ENCODE data around the gene MBD5.

The MBD5 gene

DNA sequence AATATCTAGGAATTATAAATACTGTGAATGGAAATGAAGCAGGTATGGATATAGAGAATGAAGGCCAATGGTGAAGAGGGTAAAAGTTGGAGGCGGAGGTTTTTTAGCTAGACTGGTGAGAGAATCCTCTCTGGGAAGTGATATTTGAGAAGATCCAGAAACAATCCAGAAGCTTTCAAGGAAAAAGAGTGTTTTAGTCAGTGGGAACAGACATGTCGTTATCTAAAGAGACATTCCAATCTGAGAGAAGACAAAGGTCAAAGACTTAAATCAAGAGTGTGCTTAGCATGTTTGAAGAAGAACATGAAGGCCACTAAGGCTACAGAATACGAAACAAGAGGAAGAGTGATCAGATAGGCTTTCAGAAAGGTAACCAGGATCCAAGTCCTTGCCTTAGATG is 211.0 kb downstream of the MBD5 start:
- DNase-seq (ENCODE audit: low spot score): no peak

- DNase-seq (ENCODE audit: low spot score): no peak
Measured at GRCh38 chr2:148234143-148234542, 213.3 kb downstream of the MBD5 start.

DNA sequence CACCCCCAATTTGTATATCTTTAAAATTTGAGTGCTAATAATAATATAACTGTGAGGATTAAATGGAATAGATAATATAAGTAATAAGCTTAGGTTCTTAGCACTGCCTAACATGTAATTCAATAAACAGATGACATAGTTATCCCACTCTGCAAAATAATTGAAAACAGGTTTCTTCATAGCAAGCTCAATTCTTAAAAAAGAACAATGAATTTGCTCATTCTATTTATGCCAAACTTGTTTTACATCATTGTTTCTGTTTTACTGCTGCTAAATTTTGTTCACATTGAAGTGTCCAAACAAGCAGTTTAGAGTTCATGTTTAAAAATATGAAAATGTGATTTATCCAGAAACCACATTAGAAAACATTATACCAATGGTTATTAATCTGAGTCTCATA is 217.0 kb downstream of the MBD5 start:
- DNase-seq (ENCODE audit: low spot score): no peak

GRCh38 chr2:148238561-148238960 is 217.7 kb downstream of the MBD5 start:
- DNase-seq (ENCODE audit: low spot score): no peak

DNA sequence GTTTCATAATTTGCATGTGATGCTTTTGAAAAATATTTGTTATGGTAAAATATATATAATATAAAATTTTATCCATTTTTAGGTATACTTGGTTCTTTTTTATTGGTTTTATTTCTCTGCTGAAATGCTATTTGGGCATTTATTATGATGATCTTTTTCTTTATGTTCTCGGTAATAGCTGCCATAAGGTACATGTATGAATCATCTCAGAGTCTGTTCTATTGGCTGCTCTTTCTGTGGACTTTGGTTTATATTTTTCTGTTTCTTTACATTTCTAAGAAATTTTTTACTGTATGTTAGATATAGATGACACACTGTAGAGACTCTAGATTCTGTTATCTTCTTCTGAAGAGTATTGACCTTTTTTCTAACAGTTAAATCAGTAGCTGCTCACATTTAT is 219.9 kb downstream of the MBD5 start:
- no peak for DNase-seq (ENCODE audit: low spot score)

DNA sequence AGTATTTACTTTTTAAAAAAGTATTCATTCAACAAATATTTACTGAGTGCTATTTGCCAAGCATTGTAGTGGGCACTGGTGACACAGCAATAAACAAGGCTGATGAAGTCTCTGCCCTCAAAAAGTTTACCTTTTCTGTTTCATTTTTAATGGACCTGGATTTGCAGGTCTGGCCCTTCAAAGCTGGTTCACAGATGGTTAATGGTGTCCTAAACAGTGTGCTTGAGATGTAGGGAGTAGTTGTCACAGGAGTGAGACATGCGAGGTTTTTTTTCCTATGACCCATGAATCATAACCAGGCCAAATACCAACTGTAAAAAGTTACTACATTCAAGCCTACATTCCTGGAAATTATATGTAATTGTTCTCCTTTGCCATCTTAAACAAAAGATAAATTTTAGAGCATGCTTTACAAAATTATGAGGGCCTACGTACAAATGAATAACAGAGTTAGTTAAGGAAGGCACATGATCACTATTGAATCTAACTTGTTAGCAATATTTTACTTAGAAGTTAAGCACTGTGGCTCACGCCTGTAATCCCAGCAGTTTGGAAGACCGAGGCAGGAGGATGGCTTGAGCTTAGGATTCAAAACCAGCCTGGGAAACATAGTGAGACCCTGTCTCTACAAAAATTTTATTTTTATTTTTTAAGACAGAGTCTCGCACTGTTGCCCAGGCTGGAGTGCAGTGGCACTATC is 223.9 kb downstream of the MBD5 start:
- DNase-seq (ENCODE audit: low spot score): peak; percentile 47

- no peak for DNase-seq (ENCODE audit: low spot score)
Measured at GRCh38 chr2:148251993-148252392, 231.1 kb downstream of the MBD5 start.

DNA sequence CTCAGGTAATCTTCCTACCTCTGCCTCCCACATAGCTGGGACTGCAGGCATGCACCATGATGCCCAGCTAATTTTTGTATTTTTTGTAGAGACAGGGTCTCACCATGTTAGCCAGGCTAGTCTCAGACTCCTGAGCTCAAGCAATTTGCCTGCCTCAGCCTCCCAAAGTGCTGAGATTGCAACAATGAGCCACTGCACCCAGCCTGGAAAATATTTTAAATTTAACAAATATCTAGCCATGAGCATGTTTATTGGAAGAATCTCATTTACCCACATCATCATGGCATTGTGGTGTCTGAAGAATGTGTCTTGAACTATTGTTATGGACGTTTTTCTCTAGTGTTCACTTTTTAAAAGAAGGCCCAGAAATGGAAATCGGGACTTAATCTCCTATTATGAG is 231.8 kb downstream of the MBD5 start:
- DNase-seq (ENCODE audit: low spot score): no peak

DNA sequence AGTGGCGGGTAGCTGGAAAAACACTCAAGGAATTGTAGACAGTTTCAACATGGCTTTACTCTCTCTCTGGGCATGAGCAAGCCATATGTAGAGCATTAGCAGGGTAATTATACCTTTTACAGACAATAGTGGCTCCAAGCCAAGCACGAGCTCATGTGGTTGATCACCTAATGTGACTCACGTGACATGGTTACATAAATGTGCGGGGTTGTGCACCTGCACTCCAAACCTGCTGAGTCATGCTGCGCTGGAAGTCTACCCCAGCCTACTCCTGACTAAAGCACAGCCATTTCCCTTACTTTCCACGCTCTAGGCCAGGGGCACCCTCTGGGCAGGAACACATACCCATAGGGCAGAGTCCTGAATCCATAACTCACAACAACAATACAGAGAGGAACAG is 232.8 kb downstream of the MBD5 start:
- no peak for DNase-seq (ENCODE audit: low spot score)

DNA sequence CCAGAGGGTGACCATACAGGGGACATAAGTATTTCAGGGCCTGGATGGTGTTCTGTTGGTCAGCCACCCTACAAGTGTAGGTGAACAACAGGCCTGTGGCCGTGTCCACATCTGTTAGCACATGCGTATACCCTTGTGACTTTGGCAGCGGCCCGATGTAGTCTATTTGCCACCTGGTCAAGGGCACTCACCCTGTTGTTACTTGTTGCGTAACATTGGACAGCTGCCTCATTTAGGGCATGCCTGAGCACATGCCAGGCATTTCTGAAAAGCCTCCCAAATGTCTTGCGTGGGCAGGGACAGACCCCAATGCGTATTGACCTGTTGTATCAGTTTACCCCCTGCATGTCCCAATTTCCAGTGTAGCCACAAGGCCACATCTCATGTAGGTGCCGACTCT is 235.0 kb downstream of the MBD5 start:
- no peak for DNase-seq (ENCODE audit: low spot score)

GRCh38 chr2:148257276-148257675 is 236.4 kb downstream of the MBD5 start:
- no peak for DNase-seq (ENCODE audit: low spot score)

GRCh38 chr2:148258124-148258523 is 237.2 kb downstream of the MBD5 start:
- no peak for DNase-seq (ENCODE audit: low spot score)

GRCh38 chr2:148259674-148260073 is 238.8 kb downstream of the MBD5 start:
- DNase-seq (ENCODE audit: low spot score): no peak

GRCh38 chr2:148263890-148264289 is 243.0 kb downstream of the MBD5 start:
- no peak for DNase-seq (ENCODE audit: low spot score)

- DNase-seq (ENCODE audit: low spot score): no peak
Measured at GRCh38 chr2:148273158-148273691, 252.3 kb downstream of the MBD5 start.

- DNase-seq (ENCODE audit: low spot score): no peak
Measured at GRCh38 chr2:148279216-148279615, 258.3 kb downstream of the MBD5 start.

DNA sequence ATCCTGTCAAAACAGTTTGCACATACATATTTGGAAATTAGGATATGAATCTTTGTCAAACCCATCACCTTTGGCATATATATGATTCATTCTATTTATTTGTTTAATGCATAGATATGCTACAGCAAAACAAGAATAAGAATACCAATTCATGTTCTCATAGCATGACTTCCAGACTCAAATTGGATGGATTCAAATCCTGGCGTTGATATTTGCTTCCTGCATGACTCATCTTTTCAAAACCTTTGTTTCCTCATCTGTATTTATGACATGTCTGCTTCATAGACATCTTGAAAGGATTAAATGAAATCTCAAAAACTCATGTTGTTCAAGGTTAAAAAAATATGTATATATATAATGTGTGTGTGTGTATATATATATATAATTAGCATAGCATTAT is 261.3 kb downstream of the MBD5 start:
- DNase-seq (ENCODE audit: low spot score): no peak

- no peak for DNase-seq (ENCODE audit: low spot score)
Measured at GRCh38 chr2:148292431-148292830, 271.5 kb downstream of the MBD5 start.

GRCh38 chr2:148298196-148298595 is 277.3 kb downstream of the MBD5 start:
- no peak for DNase-seq (ENCODE audit: low spot score)

DNA sequence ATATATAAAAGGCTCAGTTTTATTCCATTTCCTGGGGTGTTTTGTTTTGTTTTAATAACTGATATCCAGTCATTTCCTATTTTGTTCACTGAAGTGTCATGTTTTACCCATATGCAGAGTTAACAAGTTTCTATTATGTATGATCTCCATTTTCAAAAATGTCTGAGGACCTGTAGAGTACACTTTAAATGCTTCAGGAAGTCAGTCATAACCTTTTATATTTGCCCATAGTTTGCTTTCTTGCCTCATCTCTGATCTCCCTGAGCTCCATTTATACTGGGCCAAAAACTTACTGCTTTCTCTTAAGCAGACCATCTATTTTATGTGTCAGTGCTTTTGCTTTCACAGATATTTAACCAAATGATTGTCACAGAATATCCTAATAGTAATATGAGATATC is 278.7 kb downstream of the MBD5 start:
- no peak for DNase-seq (ENCODE audit: low spot score)

DNA sequence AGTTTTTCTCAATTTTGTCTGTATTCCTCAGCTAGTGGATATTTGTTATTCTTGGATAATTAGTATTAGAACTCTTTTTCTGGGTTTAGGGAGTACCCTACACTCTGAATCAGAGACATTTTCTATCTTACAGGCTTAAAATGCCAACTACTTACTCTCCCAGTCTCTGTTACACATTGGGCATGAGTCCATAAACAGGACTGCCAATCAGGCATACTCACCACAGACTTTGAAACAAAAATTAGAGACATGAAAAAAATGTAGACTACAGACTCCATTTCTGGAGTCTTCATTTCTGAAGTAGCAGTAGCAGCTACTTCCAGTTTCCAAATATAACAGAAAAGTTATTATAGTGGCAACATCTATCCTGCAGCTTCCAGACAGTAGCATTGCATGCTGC is 279.7 kb downstream of the MBD5 start:
- peak; percentile 2 for DNase-seq (ENCODE audit: low spot score)

GRCh38 chr2:148301362-148301761 is 280.5 kb downstream of the MBD5 start:
- no peak for DNase-seq (ENCODE audit: low spot score)

GRCh38 chr2:148302526-148302925 is 281.6 kb downstream of the MBD5 start:
- no peak for DNase-seq (ENCODE audit: low spot score)

GRCh38 chr2:148303161-148303560 is 282.3 kb downstream of the MBD5 start:
- no peak for DNase-seq (ENCODE audit: low spot score)
